Thyroid gland (tissue), 4 donors: ENCODE measurements around the gene FAM124A. TPM values are rescaled to one million over a fixed set of nuclear protein-coding genes. Genes with fewer than 3 reads are reported as not detected.

ENCODE experiments used
- DNase-seq, 2 donors: peaks; one replicate each; pipeline ENCODE4 v3.0.0-alpha.2; 2019
- H3K27ac ChIP-seq, 3 donors: fragments of 200-600 bp; sonication (generic); 1 replicate in 2 of 3; 2 replicates in 1 of 3; pipeline ENCODE4 v1.5.1; 2016 to 2019; ENCODE audit warnings: mild to moderate bottlenecking in 1 of 3, moderate library complexity in 1 of 3
- H3K27me3 ChIP-seq: fragments of 200-600 bp; sonication (generic); one replicate; pipeline ENCODE4 v1.5.1; 2019
- H3K36me3 ChIP-seq, 2 donors: fragments of 200-600 bp; sonication (generic); one replicate each; pipeline ENCODE4 v1.5.1; 2016 to 2019
- H3K4me1 ChIP-seq, 2 donors: fragments of 200-600 bp; sonication (generic); one replicate each; pipeline ENCODE4 v1.5.1; 2017 to 2019
- H3K4me3 ChIP-seq, 3 donors: fragments of 200-600 bp; sonication (generic); replicated peaks in 1 of 3; 1 replicate in 2 of 3; 2 replicates in 1 of 3; pipeline ENCODE4 v1.5.1; 2016; ENCODE audit warnings: mild to moderate bottlenecking in 1 of 3
- H3K9me3 ChIP-seq: fragments of 200-600 bp; sonication (generic); one replicate; pipeline ENCODE4 v1.5.1; 2017
- CTCF ChIP-seq, 6 experiments: fragments of 200-600 bp in 3 of 6; fragments of 450-650 bp in 3 of 6; sonication (generic) in 3 of 6; IDR thresholded peaks; one replicate each; pipeline ENCODE4 v1.5.1; 2016 to 2019; ENCODE audit warnings: antibody characterized with exemption in 6 of 6, mild to moderate bottlenecking in 2 of 6, inconsistent platforms in 1 of 6, moderate library complexity in 1 of 6
- POLR2A ChIP-seq, 2 donors: fragments of 450-650 bp; IDR thresholded peaks; one replicate each; pipeline ENCODE4 v1.6.1; 2017; ENCODE audit warnings: antibody characterized with exemption in 2 of 2, mild to moderate bottlenecking in 2 of 2, moderate library complexity in 1 of 2
- intact Hi-C: fragments of 100-400 bp; cut with DNase I; formaldehyde crosslinking; loops from one replicate; pipeline ENCODE4 v1.15.1; 2023
- small RNA-seq: library from RNA; depleted of rRNA; stranded (forward); fragments of <200 nt; gene quantifications from one replicate; pipeline ENCODE3, GENCODE V24; 2016
- total RNA-seq, 4 donors: library from RNA; depleted of rRNA; stranded (reverse); fragments of >200 nt; gene quantifications; one replicate each; pipeline ENCODE4 v1.2.3, GENCODE V29; 2016

Gene FAM124A
- total RNA-seq, 4 donors from 2014 or later = 9.1 to 11.4 (median 9.4) TPM

GRCh38 chr13:51333421-51333820 lies 111.2 kb downstream of the FAM124A start:
- no peak for DNase-seq
- no peaks in the 10 kb centered on the region for H3K4me1 ChIP-seq
- H3K4me3 ChIP-seq = no peak overlapping the region
- intact Hi-C loops = no loop called here
- no peaks in the 10 kb centered on the region for H3K27me3 ChIP-seq
- no peak for TF ChIP-seq POLR2A (IDR thresholded peaks at IDR 0.05)
- H3K9me3 ChIP-seq = no peaks in the 10 kb centered on the region
- no peak overlapping the region for H3K27ac ChIP-seq
- no peaks in the 10 kb centered on the region for H3K36me3 ChIP-seq

GRCh38 chr13:51333826-51334225 lies 111.6 kb downstream of the FAM124A start:
- no peaks in the 10 kb centered on the region for H3K27me3 ChIP-seq
- TF ChIP-seq POLR2A (IDR thresholded peaks at IDR 0.05) = no peak
- no peak for TF ChIP-seq CTCF (IDR thresholded peaks at IDR 0.05)
- no peak for DNase-seq
- H3K9me3 ChIP-seq = no peaks in the 10 kb centered on the region
- no peaks in the 10 kb centered on the region for H3K4me1 ChIP-seq
- H3K36me3 ChIP-seq = no peaks in the 10 kb centered on the region
- no peak overlapping the region for H3K4me3 ChIP-seq
- intact Hi-C loops = no loop called here
- no peak overlapping the region for H3K27ac ChIP-seq

Small RNAs within 50 kb of the gene (small RNA-seq; reads per million reads assigned to genes)
- gene PRELID3BP2 = not detected

Other genes with a start within 250 kb of the FAM124A start
- gene C13orf42, start 111.1 kb upstream of the FAM124A start, total RNA-seq = not detected
- not detected for gene SERPINE3, start 117.3 kb downstream of the FAM124A start, total RNA-seq
- gene INTS6, start 230.6 kb downstream of the FAM124A start, total RNA-seq = 10 to 100 TPM; 42.1 to 53.7 (median 45.4) TPM